ENCODE measurements around the gene GOLGA6D. TPM values are rescaled to one million over a fixed set of nuclear protein-coding genes. Genes with fewer than 3 reads are reported as not detected.
"Not testable (repeated sequence)": the region's sequence is repeated elsewhere in the genome, so short reads cannot be mapped to it uniquely, and the experiment has no call there.

Gene GOLGA6D
- total RNA-seq, 1 experiment from 2014 or later = 2.6 TPM

DNA sequence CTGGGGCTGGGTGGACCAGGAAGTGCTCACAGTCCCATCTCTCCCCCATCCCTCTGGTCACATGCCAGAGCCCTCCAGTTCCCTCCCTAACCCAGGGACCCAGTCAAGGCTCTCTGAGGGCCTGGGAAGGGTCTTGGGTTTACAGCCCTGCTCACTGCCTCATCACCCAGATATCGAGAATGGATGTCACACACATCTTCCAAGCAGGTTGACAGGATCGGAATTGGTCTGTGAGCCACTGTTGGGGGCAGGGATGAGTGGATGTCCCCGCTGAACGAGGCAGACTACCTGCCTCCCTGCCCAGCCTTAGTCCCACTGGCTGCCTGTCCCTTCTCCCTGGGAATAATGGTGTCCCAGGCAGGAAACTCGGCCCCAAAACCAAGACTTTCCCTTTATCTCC, 44.5 kb upstream of the GOLGA6D start (continued):
- TF ChIP-seq, protein P1, sequence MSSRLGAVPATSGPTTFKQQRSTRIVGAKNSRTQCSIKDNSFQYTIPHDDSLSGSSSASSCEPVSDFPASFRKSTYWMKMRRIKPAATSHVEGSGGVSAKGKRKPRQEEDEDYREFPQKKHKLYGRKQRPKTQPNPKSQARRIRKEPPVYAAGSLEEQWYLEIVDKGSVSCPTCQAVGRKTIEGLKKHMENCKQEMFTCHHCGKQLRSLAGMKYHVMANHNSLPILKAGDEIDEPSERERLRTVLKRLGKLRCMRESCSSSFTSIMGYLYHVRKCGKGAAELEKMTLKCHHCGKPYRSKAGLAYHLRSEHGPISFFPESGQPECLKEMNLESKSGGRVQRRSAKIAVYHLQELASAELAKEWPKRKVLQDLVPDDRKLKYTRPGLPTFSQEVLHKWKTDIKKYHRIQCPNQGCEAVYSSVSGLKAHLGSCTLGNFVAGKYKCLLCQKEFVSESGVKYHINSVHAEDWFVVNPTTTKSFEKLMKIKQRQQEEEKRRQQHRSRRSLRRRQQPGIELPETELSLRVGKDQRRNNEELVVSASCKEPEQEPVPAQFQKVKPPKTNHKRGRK (CRISPR knock-in tag; IDR thresholded peaks at IDR 0.05; ENCODE audit: borderline replicate concordance) = no peak
- TF ChIP-seq MYBL2 (CRISPR knock-in tag; IDR thresholded peaks at IDR 0.05) (no peak), TCF7 (CRISPR knock-in tag; IDR thresholded peaks at IDR 0.05; ENCODE audit: low read depth) (no peak), IRF2 (CRISPR knock-in tag; IDR thresholded peaks at IDR 0.05; ENCODE audit: borderline replicate concordance, low read depth) (no peak), ZNF121 (CRISPR knock-in tag; IDR thresholded peaks at IDR 0.05) (no peak), ZNF219 (CRISPR knock-in tag; IDR thresholded peaks at IDR 0.05; ENCODE audit: borderline replicate concordance) (no peak), SMAD4 (CRISPR knock-in tag; IDR thresholded peaks at IDR 0.05) (no peak)
- TF ChIP-seq, protein P2, sequence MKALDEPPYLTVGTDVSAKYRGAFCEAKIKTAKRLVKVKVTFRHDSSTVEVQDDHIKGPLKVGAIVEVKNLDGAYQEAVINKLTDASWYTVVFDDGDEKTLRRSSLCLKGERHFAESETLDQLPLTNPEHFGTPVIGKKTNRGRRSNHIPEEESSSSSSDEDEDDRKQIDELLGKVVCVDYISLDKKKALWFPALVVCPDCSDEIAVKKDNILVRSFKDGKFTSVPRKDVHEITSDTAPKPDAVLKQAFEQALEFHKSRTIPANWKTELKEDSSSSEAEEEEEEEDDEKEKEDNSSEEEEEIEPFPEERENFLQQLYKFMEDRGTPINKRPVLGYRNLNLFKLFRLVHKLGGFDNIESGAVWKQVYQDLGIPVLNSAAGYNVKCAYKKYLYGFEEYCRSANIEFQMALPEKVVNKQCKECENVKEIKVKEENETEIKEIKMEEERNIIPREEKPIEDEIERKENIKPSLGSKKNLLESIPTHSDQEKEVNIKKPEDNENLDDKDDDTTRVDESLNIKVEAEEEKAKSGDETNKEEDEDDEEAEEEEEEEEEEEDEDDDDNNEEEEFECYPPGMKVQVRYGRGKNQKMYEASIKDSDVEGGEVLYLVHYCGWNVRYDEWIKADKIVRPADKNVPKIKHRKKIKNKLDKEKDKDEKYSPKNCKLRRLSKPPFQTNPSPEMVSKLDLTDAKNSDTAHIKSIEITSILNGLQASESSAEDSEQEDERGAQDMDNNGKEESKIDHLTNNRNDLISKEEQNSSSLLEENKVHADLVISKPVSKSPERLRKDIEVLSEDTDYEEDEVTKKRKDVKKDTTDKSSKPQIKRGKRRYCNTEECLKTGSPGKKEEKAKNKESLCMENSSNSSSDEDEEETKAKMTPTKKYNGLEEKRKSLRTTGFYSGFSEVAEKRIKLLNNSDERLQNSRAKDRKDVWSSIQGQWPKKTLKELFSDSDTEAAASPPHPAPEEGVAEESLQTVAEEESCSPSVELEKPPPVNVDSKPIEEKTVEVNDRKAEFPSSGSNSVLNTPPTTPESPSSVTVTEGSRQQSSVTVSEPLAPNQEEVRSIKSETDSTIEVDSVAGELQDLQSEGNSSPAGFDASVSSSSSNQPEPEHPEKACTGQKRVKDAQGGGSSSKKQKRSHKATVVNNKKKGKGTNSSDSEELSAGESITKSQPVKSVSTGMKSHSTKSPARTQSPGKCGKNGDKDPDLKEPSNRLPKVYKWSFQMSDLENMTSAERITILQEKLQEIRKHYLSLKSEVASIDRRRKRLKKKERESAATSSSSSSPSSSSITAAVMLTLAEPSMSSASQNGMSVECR (CRISPR knock-in tag; IDR thresholded peaks at IDR 0.05; ENCODE audit: borderline replicate concordance) = no peak

DNA sequence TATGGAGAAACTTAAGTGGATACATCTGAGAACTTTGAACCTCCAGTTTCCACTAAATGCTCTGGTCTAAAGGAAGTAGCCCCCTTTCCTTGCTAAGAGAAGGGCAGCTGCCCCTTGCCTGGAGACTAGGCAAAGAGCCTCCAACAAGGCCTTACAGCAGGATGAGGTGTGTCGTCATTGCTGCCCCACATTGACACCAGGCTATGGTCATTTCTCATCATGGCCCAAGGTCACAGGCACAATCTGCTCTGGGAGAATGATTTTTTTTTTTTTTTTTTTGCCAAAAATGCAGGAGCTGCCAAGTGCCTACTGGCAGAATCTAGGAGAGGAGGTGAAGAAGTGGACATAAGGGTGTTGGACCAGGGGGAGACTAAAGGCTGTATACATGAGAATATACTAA, 36.9 kb upstream of the GOLGA6D start:
- POLR2A ChIA-PET; DNase-seq (ENCODE audit: low spot score): not testable (repeated sequence)
- CTCF ChIA-PET = interaction anchor here (0.7 kb wide), 1 partner anchor 217 kb away, joined by 3 read pairs; no protein-coding TSS in a partner anchor

DNA sequence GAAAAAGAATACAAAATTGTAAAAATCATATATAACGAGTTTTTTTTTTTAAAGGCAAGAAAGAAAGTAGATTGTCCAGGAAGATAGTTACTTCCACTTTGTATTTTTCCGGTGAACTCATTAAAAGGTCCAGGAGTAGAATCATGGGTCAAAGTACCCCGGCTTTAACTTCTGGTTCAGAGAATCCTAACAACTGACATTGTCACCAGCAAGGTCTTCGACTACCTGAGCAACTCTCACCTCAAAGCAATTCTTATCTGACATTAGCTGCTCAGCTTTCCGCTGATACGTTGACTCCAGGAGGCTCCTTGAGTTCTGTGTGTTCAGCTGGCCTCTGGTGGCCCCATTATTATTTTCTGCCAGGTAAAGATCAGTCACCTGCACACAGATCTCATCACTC, 33.6 kb upstream of the GOLGA6D start:
- H3K27ac Mint-ChIP-seq; H3K9me3 Mint-ChIP-seq; POLR2A ChIA-PET; H3K27me3 Mint-ChIP-seq (ENCODE audit: low read depth); DNase-seq (ENCODE audit: low spot score); H3K36me3 Mint-ChIP-seq; H3K4me3 Mint-ChIP-seq; ATAC-seq: not testable (repeated sequence)
- CTCF ChIA-PET = interaction anchor here (0.8 to 2.1 kb wide), 3 partner anchors 32 to 59 kb away, joined by 3 to 6 read pairs (median 4); partner anchors contain the start of gene C15orf39
- peaks cover 61% of the 10 kb centered on the region for H3K4me1 Mint-ChIP-seq

More for the DNA sequence above, 36.9 kb upstream of the GOLGA6D start:
- peaks cover 29% of the 10 kb centered on the region for H3K4me1 Mint-ChIP-seq
- H3K9me3 Mint-ChIP-seq; ATAC-seq; H3K27me3 Mint-ChIP-seq (ENCODE audit: low read depth); H3K4me3 Mint-ChIP-seq; H3K36me3 Mint-ChIP-seq; H3K27ac Mint-ChIP-seq: not testable (repeated sequence)

DNA sequence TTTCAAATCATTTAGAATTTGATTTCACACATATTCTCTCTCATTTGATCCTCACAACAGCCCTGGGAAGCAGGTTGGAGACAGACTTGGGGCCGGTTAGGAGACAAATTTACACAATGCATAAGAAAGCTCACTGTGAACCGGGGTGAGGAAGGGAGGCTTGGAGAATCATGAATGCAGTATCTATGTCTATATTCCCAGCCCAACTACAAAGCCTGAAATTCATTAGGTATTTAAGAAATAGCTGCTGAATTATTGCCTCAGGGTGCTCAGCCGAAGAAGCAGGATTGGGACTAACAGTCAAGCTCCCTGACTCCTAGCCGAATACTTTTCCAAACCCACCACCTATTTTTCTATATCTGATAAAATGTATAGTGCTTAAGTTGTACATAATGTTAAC, 32.9 kb upstream of the GOLGA6D start:
- Mint-ChIP-seq H3K27ac (no peak overlapping the region), H3K27me3 (ENCODE audit: low read depth) (no peaks in the 10 kb centered on the region), H3K36me3 (no peaks in the 10 kb centered on the region), H3K4me1 (peaks cover 61% of the 10 kb centered on the region), H3K4me3 (no peak overlapping the region), H3K9me3 (no peaks in the 10 kb centered on the region)
- ChIA-PET POLR2A (no interaction called here), CTCF (interaction anchor here (0.8 to 2.1 kb wide), 3 partner anchors 33 to 58 kb away, joined by 3 to 6 read pairs (median 4); partner anchors contain the start of gene C15orf39)
- ATAC-seq = no peak
- no peak for TF ChIP-seq EMX1 (CRISPR knock-in tag; IDR thresholded peaks at IDR 0.05)
- TF ChIP-seq NR1H2 (CRISPR knock-in tag; IDR thresholded peaks at IDR 0.05) = no peak
- TF ChIP-seq, protein P3, sequence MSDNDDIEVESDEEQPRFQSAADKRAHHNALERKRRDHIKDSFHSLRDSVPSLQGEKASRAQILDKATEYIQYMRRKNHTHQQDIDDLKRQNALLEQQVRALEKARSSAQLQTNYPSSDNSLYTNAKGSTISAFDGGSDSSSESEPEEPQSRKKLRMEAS (CRISPR knock-in tag; IDR thresholded peaks at IDR 0.05) = no peak
- no peak for TF ChIP-seq NR3C1 (CRISPR knock-in tag; conservative IDR thresholded peaks at IDR 0.05; ENCODE audit: low read depth)
- no peak for TF ChIP-seq SOX15 (CRISPR knock-in tag; IDR thresholded peaks at IDR 0.05)
- TF ChIP-seq, protein P2 (CRISPR knock-in tag; IDR thresholded peaks at IDR 0.05; ENCODE audit: borderline replicate concordance) = no peak
- no peak for TF ChIP-seq JAZF1 (CRISPR knock-in tag; IDR thresholded peaks at IDR 0.05)
- no peak for TF ChIP-seq ZNF671 (CRISPR knock-in tag; IDR thresholded peaks at IDR 0.05)
- TF ChIP-seq, protein P4, sequence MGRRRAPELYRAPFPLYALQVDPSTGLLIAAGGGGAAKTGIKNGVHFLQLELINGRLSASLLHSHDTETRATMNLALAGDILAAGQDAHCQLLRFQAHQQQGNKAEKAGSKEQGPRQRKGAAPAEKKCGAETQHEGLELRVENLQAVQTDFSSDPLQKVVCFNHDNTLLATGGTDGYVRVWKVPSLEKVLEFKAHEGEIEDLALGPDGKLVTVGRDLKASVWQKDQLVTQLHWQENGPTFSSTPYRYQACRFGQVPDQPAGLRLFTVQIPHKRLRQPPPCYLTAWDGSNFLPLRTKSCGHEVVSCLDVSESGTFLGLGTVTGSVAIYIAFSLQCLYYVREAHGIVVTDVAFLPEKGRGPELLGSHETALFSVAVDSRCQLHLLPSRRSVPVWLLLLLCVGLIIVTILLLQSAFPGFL (CRISPR knock-in tag; IDR thresholded peaks at IDR 0.05; ENCODE audit: borderline replicate concordance) = no peak
- no peak for TF ChIP-seq IRF2 (CRISPR knock-in tag; IDR thresholded peaks at IDR 0.05; ENCODE audit: borderline replicate concordance, low read depth)
- no peak for TF ChIP-seq JUN (CRISPR knock-in tag; IDR thresholded peaks at IDR 0.05)
- DNase-seq (ENCODE audit: low spot score) = no peak
